Activated T-cell treated with anti-CD3 and anti-CD28 coated beads, Interleukin-2, amount 50 U/mL, for 72 hours (primary cell): ENCODE data around the gene SYCE3. TPM values are rescaled to one million over a fixed set of nuclear protein-coding genes. Genes with fewer than 3 reads are reported as not detected.

Experiments used
- ATAC-seq, 2 donors: fragments of 150-1000 bp; cut with Tn5 transposase; replicated peaks in 1 of 2; 2 replicates each; pipeline ENCODE4 v1.10.0; 2021; ENCODE audit warnings: moderate library complexity in 2 of 2, mild to moderate bottlenecking in 1 of 2
- DNase-seq, 2 donors: peaks; one replicate each; pipeline ENCODE4 v3.0.0; 2021 to 2022; ENCODE audit warnings: mixed read lengths in 1 of 2
- H3K27ac Mint-ChIP-seq: one replicate; pipeline ENCODE4 v1.8.0; 2022; ENCODE audit warnings: mild to moderate bottlenecking, moderate library complexity, mixed read lengths
- H3K27me3 Mint-ChIP-seq: one replicate; pipeline ENCODE4 v1.8.0; 2022; ENCODE audit warnings: low read depth, mixed read lengths
- H3K36me3 Mint-ChIP-seq, 2 donors: one replicate each; pipeline ENCODE4 v1.8.0; 2022; ENCODE audit warnings: mixed read lengths in 2 of 2, mild to moderate bottlenecking in 1 of 2; ENCODE audit not compliant: insufficient read depth in 2 of 2
- H3K4me1 Mint-ChIP-seq: one replicate; pipeline ENCODE4 v1.8.0; 2022; ENCODE audit warnings: low read depth, mixed read lengths
- H3K4me3 Mint-ChIP-seq, 2 donors: one replicate each; pipeline ENCODE4 v1.8.0; 2022; ENCODE audit warnings: mild to moderate bottlenecking in 2 of 2, mixed read lengths in 2 of 2, moderate library complexity in 2 of 2
- H3K9me3 Mint-ChIP-seq, 2 donors: one replicate each; pipeline ENCODE4 v1.8.0; 2022; ENCODE audit warnings: mixed read lengths in 2 of 2
- total RNA-seq, 2 donors: library from RNA; stranded (reverse); gene quantifications; one replicate each; pipeline ENCODE4 v1.2.3, GENCODE V29; 2022

SYCE3 gene
- total RNA-seq, 2 donors from 2014 or later = 1.7 TPM

- Mint-ChIP-seq H3K4me3 (no peak overlapping the region), H3K36me3 (no peaks in the 10 kb centered on the region), H3K27me3 (no peaks in the 10 kb centered on the region), H3K27ac (no peak overlapping the region), H3K4me1 (peaks cover 19% of the 10 kb centered on the region), H3K9me3 (no peaks in the 10 kb centered on the region)
- no peak for ATAC-seq
- DNase-seq = no peak
These were observed 23.1 kb upstream of the SYCE3 start for GRCh38 chr22:50585781-50586180.

DNA sequence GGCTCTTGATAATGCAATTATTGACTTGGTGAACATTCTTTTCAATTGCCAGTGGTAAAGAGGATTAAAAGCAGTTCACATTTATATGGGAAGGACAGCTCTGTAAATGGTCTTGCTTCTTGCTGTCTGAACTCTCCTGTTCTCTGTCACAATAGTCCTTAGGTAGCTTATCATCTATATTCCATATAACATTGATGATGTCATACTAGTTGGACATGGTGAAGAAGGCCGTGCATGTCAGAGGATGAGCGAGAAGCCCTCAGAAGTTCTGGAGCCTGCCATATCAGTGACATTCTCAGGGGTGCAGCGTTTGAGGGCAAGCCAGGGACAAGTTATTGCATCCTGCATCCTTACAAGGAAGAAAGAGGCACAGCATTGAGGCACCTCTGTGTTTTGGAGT lies 22.5 kb upstream of the SYCE3 start:
- ATAC-seq = no peak
- H3K36me3 Mint-ChIP-seq = peaks cover 0 to under 1% of the 10 kb centered on the region in 2 donors
- no peaks in the 10 kb centered on the region for H3K27me3 Mint-ChIP-seq
- no peak for DNase-seq
- H3K9me3 Mint-ChIP-seq = no peaks in the 10 kb centered on the region
- H3K4me3 Mint-ChIP-seq = peak overlapping the region in 1 of 2 donors; percentile 56
- H3K27ac Mint-ChIP-seq = no peak overlapping the region
- peaks cover 24% of the 10 kb centered on the region for H3K4me1 Mint-ChIP-seq

GRCh38 chr22:50584106-50585096 lies 21.7 kb upstream of the SYCE3 start:
- peak overlapping the region; percentile 91 to 98 for H3K4me3 Mint-ChIP-seq
- ATAC-seq (no peak), DNase-seq (no peak)
- peaks cover 33% of the 10 kb centered on the region for H3K4me1 Mint-ChIP-seq
- no peak overlapping the region for H3K27ac Mint-ChIP-seq
- no peaks in the 10 kb centered on the region for H3K27me3 Mint-ChIP-seq
- H3K9me3 Mint-ChIP-seq = no peaks in the 10 kb centered on the region
- peaks cover 4 to 7% of the 10 kb centered on the region in 2 donors for H3K36me3 Mint-ChIP-seq

- H3K9me3 Mint-ChIP-seq = no peaks in the 10 kb centered on the region
- H3K36me3 Mint-ChIP-seq = peaks cover 5 to 8% of the 10 kb centered on the region in 2 donors
- peaks cover 34% of the 10 kb centered on the region for H3K4me1 Mint-ChIP-seq
- H3K27me3 Mint-ChIP-seq = no peaks in the 10 kb centered on the region
- no peak for DNase-seq
- H3K4me3 Mint-ChIP-seq = peak overlapping the region; percentile 91 to 98
- ATAC-seq = peak; percentile 17 to 23
- peak overlapping the region; percentile 69 for H3K27ac Mint-ChIP-seq
These were observed 20.7 kb upstream of the SYCE3 start for GRCh38 chr22:50583294-50583861.

DNA sequence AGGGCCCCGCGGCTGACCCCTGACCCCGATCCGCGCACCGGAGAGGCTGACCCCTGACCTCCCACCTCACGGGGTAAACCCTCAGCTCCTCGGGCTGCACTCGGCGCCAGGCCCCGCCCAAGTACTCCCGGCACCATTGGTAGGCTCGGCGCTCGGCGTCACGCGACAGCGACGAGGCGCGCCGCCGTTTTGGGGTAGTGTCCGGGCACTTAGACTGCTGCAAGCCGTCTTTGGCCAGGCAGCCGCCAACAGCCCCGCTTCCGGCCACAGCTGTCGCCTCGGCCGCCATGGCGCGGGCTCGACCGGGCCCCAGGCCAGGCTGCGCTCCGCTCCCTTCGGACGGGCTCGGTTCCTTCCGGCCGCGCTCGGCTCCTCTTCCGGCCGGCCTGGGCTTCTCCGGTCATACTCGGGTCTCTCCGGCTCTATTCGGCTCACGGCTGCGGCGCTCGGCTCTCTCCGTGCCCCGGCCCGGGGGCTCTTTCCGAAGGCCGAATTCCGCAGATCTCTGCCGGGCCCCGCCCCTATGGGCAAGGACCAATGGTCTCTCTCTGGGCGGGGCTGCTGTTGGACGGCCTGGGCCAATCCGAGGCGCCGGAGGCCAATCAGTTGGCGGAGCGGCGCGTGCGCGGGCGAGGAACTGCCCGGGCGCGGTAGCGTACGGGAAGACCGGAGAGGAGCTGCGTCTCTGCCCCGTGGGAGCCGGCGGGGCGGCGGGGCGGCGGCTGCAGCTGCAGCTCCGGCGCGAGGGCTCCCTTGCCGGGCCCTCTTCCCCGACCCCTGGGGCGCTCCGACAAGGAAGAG lies 20.0 kb upstream of the SYCE3 start, which contains the start of gene CHKB:
Gene CHKB (minus strand): TSS at position 357 of the 801 bp plus-strand sequence. CDS start 68 bp downstream, at position 289.
- Mint-ChIP-seq H3K9me3 (no peaks in the 10 kb centered on the region), H3K27ac (peak within 1 kb of the TSS; percentile 97), H3K36me3 (peaks cover 5 to 8% of the 10 kb centered on the region in 2 donors), H3K27me3 (no peaks in the 10 kb centered on the region), H3K4me1 (peaks cover 34% of the 10 kb centered on the region), H3K4me3 (peak within 1 kb of the TSS; percentile 91 to 98)
- ATAC-seq (peak; percentile 93 to 94), DNase-seq (peak; percentile 99 to 100)

GRCh38 chr22:50581950-50582492 lies 19.3 kb upstream of the SYCE3 start:
- H3K9me3 Mint-ChIP-seq = no peaks in the 10 kb centered on the region
- DNase-seq (peak; percentile 51 to 55), ATAC-seq (peak; percentile 1 to 3)
- H3K36me3 Mint-ChIP-seq = peaks cover 5 to 10% of the 10 kb centered on the region in 2 donors
- peaks cover 34% of the 10 kb centered on the region for H3K4me1 Mint-ChIP-seq
- H3K4me3 Mint-ChIP-seq = peak overlapping the region; percentile 91 to 98
- H3K27ac Mint-ChIP-seq = peak overlapping the region; percentile 76
- H3K27me3 Mint-ChIP-seq = no peaks in the 10 kb centered on the region

DNA sequence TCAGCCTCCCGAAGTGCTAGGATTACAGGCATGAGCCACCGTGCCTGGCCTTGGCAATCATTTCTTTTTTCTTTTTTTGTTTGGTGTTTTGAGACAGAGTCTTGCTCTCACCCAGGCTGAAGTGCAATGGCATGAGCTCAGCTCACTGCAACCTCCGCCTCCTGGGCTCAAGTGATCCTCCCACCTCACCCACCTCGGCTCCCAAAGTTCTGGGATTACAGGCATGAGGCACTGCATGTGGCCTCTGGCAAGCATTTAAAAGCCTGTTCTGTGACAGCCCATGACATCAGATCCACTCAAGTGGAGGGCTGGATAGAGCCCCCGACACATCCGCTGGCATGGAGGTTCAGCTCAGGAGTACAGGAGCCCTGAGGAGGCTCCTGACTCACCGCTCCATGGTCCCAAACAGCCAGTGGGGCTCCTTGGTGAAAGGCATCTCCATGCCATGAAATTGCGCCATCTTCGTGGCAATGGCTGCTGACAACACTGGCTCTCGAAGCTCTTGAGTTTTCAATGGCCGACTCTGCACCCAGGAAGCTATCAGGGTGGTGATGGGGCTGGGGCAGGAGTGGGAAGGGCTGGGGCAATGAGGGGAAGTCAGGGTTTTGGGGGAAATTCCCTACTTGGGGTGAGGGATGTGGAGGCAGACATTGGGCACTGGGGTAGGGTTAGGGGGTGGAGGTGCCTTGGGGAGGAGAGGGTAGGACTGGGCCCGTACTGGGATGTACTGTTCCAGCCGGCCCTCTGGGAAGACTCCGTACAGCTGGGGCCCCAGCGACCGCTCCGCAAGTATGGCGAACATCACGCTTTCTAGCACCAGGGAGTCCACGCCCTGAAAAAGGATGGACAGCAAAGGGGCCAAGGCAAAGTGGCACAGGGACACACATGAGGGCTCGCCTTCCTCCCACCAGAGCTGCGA lies 18.6 kb upstream of the SYCE3 start:
- Mint-ChIP-seq H3K4me1 (peaks cover 34% of the 10 kb centered on the region), H3K27ac (peak overlapping the region; percentile 76), H3K36me3 (peaks cover 5 to 10% of the 10 kb centered on the region in 2 donors), H3K4me3 (peak overlapping the region; percentile 91 to 98), H3K9me3 (no peaks in the 10 kb centered on the region), H3K27me3 (no peaks in the 10 kb centered on the region)
- DNase-seq = no peak
- ATAC-seq = no peak

- H3K4me3 Mint-ChIP-seq = no peak overlapping the region
- no peaks in the 10 kb centered on the region for H3K27me3 Mint-ChIP-seq
- H3K36me3 Mint-ChIP-seq = peaks cover 5 to 12% of the 10 kb centered on the region in 2 donors
- DNase-seq (no peak), ATAC-seq (no peak)
- H3K9me3 Mint-ChIP-seq = no peaks in the 10 kb centered on the region
- peaks cover 34% of the 10 kb centered on the region for H3K4me1 Mint-ChIP-seq
- H3K27ac Mint-ChIP-seq = no peak overlapping the region
These were observed 17.0 kb upstream of the SYCE3 start for GRCh38 chr22:50579752-50580151.

DNA sequence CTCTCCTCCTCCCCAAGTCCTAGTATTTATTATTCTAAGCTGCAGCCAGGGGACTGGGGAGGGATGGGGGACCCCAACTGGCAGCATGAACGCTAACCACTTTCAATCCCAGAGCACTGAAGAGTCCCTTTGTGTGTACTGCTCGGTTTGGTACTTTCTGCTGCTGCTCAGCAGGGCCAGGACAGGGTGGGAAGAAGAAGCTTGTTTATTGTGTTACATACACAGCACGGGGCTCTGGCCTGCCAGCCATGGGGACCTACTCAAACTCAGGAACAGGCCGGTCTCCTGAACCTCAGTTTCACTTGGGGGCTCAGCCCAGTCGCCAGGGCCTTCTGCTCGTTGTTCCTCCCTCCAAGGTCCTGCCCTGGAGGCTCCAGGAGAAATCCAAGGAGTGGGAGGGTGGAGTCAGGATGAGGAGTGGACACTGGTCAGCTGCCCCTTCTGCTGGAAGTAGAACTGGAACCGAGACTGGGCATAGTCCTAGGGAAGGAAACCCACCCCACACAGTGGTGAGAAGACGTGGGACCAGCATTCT lies 16.1 kb upstream of the SYCE3 start:
- no peak for DNase-seq

DNA sequence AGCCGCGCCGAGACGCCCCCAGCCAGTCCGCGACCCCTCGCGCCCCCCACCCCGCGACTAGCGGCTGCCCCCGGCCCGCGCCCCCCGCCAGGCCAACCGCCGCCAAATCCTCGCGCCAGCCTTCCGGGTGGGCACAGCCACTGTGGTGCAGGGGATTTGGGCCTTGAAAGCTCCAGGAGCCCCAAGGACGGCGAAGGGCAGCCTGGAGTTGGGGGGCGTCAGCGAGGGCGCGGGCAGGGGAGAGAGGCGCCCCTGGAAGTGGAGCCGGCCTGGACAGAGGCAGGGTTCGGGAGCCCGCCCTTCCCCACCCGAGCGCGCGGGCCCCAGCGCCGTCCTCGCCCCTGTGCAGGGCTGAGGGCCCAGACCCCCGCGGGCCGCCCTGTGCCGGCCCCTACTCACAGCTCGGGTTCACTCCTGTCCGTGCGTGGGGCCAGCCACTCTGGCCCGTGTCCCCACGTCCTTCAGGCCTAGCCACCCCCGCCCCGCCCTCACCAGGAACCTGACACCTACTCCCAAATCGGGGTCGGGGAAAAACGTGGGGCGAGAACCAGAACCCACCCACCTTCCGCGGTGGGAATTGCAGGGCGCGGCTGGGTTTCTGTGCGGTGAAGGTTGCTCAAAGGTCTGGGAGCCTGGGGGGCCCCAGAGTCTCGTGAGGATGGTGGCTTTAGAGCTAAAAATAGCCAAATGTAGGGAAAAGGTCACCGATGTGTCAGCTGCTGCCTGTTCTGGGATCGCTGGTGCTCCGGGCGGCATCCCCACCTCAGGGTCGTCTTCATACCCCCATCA lies 15.5 kb upstream of the SYCE3 start, which contains the start of gene CPT1B:
Gene CPT1B (minus strand): TSS at position 441 of the 789 bp plus-strand sequence. CDS start 512 bp downstream, outside the sequence.
- ATAC-seq (no peak), DNase-seq (no peak)
- no peak within 1 kb of the TSS for H3K27ac Mint-ChIP-seq
- H3K4me1 Mint-ChIP-seq = peaks cover 27% of the 10 kb centered on the region
- no peaks in the 10 kb centered on the region for H3K9me3 Mint-ChIP-seq
- H3K27me3 Mint-ChIP-seq = no peaks in the 10 kb centered on the region
- H3K4me3 Mint-ChIP-seq = peak within 1 kb of the TSS in 1 of 2 donors; percentile 32
- H3K36me3 Mint-ChIP-seq = peaks cover 5 to 12% of the 10 kb centered on the region in 2 donors

More for the DNA sequence above, 16.1 kb upstream of the SYCE3 start:
- Mint-ChIP-seq H3K36me3 (peaks cover 5 to 12% of the 10 kb centered on the region in 2 donors), H3K27me3 (no peaks in the 10 kb centered on the region), H3K4me3 (no peak overlapping the region), H3K27ac (no peak overlapping the region), H3K9me3 (no peaks in the 10 kb centered on the region), H3K4me1 (peaks cover 32% of the 10 kb centered on the region)
- ATAC-seq = no peak

GRCh38 chr22:50577697-50577986 lies 14.9 kb upstream of the SYCE3 start:
- H3K27me3 Mint-ChIP-seq = no peaks in the 10 kb centered on the region
- H3K4me1 Mint-ChIP-seq = peaks cover 27% of the 10 kb centered on the region
- no peaks in the 10 kb centered on the region for H3K9me3 Mint-ChIP-seq
- ATAC-seq (no peak), DNase-seq (no peak)
- no peak overlapping the region for H3K27ac Mint-ChIP-seq
- H3K4me3 Mint-ChIP-seq = peak overlapping the region in 1 of 2 donors; percentile 8
- H3K36me3 Mint-ChIP-seq = peaks cover 5 to 12% of the 10 kb centered on the region in 2 donors
